Natural killer cell (primary cell): ENCODE results near the gene NUAK1. TPM values are rescaled to one million over a fixed set of nuclear protein-coding genes. Genes with fewer than 3 reads are reported as not detected.

Source experiments
- ATAC-seq, 3 donors: fragments of 150-1000 bp in 2 of 3; fragments of 200-7000 bp in 1 of 3; cut with Tn5 transposase; 1 replicate in 1 of 3; 2 replicates in 2 of 3; pipeline ENCODE4 v1.10.0; 2021; ENCODE audit warnings: mild to moderate bottlenecking in 2 of 3, moderate library complexity in 2 of 3
- DNase-seq, 2 donors: peaks; one replicate each; pipeline versions ENCODE4 v3.0.0 to v3.0.0-alpha.2; 2013 to 2021; ENCODE audit warnings: mixed read lengths in 1 of 2
- H3K27ac ChIP-seq: one replicate; pipeline ENCODE4 v1.5.1; 2013; ENCODE audit warnings: mild to moderate bottlenecking, low read length
- H3K27me3 ChIP-seq: one replicate; pipeline ENCODE4 v1.6.1; 2013; ENCODE audit warnings: low read length; ENCODE audit not compliant: control insufficient read depth, insufficient read depth
- H3K36me3 ChIP-seq: one replicate; pipeline ENCODE4 v1.6.1; 2013; ENCODE audit warnings: low read length; ENCODE audit not compliant: control insufficient read depth, insufficient read depth
- H3K4me1 ChIP-seq: one replicate; pipeline ENCODE4 v1.6.1; 2013; ENCODE audit warnings: low read length; ENCODE audit not compliant: control insufficient read depth, insufficient read depth
- H3K4me3 ChIP-seq: one replicate; pipeline ENCODE4 v1.5.1; 2013; ENCODE audit warnings: low read length
- H3K9me3 ChIP-seq: one replicate; pipeline ENCODE4 v1.6.1; 2013; ENCODE audit warnings: low read length; ENCODE audit not compliant: control insufficient read depth, insufficient read depth
- H3K27ac Mint-ChIP-seq, 2 donors: one replicate each; pipeline ENCODE4 v1.8.0; 2022; ENCODE audit warnings: mild to moderate bottlenecking in 2 of 2, mixed read lengths in 2 of 2, moderate library complexity in 1 of 2
- H3K27me3 Mint-ChIP-seq, 2 donors: one replicate each; pipeline ENCODE4 v1.8.0; 2022; ENCODE audit warnings: low read depth in 2 of 2, mixed read lengths in 2 of 2
- H3K36me3 Mint-ChIP-seq: one replicate; pipeline ENCODE4 v1.8.0; 2022; ENCODE audit warnings: mixed read lengths
- H3K4me1 Mint-ChIP-seq, 2 donors: one replicate each; pipeline ENCODE4 v1.8.0; 2022; ENCODE audit warnings: mixed read lengths in 2 of 2
- H3K4me3 Mint-ChIP-seq: one replicate; pipeline ENCODE4 v1.8.0; 2022; ENCODE audit warnings: mild to moderate bottlenecking, moderate library complexity, mixed read lengths
- H3K9me3 Mint-ChIP-seq, 2 donors: one replicate each; pipeline ENCODE4 v1.8.0; 2022; ENCODE audit warnings: mixed read lengths in 2 of 2
- CTCF ChIP-seq: fragments of 200-600 bp; IDR thresholded peaks from one replicate; pipeline ENCODE4 v1.8.0; 2022; ENCODE audit warnings: antibody characterized with exemption
- WGBS: methylation state at CpG from one replicate; pipeline ENCODE4 v1.1.7; 2013; ENCODE audit warnings: missing lambda C conversion rate; ENCODE audit not compliant: insufficient coverage; 5-methylcytosine and 5-hydroxymethylcytosine counted together
- intact Hi-C: fragments of 100-400 bp; cut with micrococcal nuclease; formaldehyde crosslinking; loops from one replicate; pipeline ENCODE4 v1.14.2; 2022
- total RNA-seq, 4 donors: library from RNA; stranded (reverse); fragments of 120-200 nt in 1 of 4; gene quantifications; one replicate each; pipeline versions ENCODE4 v1.2.3 to v1.2.4, GENCODE V29; 2013 to 2022

The NUAK1 gene
- total RNA-seq, 3 donors from 2014 or later (not counting 1 experiment from before 2014, with no cell fraction given): 1.4 to 10.9 (median 3.4) TPM

- 81% methylated on average over 3 of the region's 3 CpGs for WGBS
- Histone ChIP-seq H3K27ac (no peak overlapping the region), H3K4me3 (no peak overlapping the region), H3K4me1 (no peaks in the 10 kb centered on the region), H3K27me3 (no peaks in the 10 kb centered on the region), H3K36me3 (no peaks in the 10 kb centered on the region), H3K9me3 (no peaks in the 10 kb centered on the region)
- H3K27me3 Mint-ChIP-seq: peaks cover 6 to 8% of the 10 kb centered on the region in 2 donors
- DNase-seq: no peak
- no peak for TF ChIP-seq CTCF
- intact Hi-C loops: no loop called here
- no peaks in the 10 kb centered on the region for H3K9me3 Mint-ChIP-seq
- H3K36me3 Mint-ChIP-seq: no peaks in the 10 kb centered on the region
- no peak overlapping the region for H3K4me3 Mint-ChIP-seq
- no peak overlapping the region for H3K27ac Mint-ChIP-seq
- no peaks in the 10 kb centered on the region for H3K4me1 Mint-ChIP-seq
- ATAC-seq: no peak
Observed at GRCh38 chr12:106179086-106179485, 40.3 kb upstream of the NUAK1 start.

GRCh38 chr12:106178562-106178961, 39.8 kb upstream of the NUAK1 start:
- 94% methylated on average over 5 of the region's 6 CpGs for WGBS
- no peak for TF ChIP-seq CTCF
- H3K4me3 ChIP-seq: no peak overlapping the region
- Mint-ChIP-seq H3K27me3 (peaks cover 6 to 8% of the 10 kb centered on the region in 2 donors), H3K4me1 (no peaks in the 10 kb centered on the region), H3K27ac (no peak overlapping the region), H3K9me3 (no peaks in the 10 kb centered on the region), H3K4me3 (no peak overlapping the region), H3K36me3 (no peaks in the 10 kb centered on the region)
- no peak overlapping the region for H3K27ac ChIP-seq
- DNase-seq: no peak
- no peaks in the 10 kb centered on the region for H3K4me1 ChIP-seq
- no peaks in the 10 kb centered on the region for H3K27me3 ChIP-seq
- ATAC-seq: no peak
- H3K9me3 ChIP-seq: no peaks in the 10 kb centered on the region
- intact Hi-C loops: no loop called here
- H3K36me3 ChIP-seq: no peaks in the 10 kb centered on the region

- no peaks in the 10 kb centered on the region for H3K36me3 Mint-ChIP-seq
- WGBS: 82% methylated on average over 3 of the region's 3 CpGs
- peaks cover 10 to 19% of the 10 kb centered on the region in 2 donors for H3K27me3 Mint-ChIP-seq
- no peak for ATAC-seq
- Histone ChIP-seq H3K36me3 (no peaks in the 10 kb centered on the region), H3K4me1 (no peaks in the 10 kb centered on the region), H3K27ac (no peak overlapping the region), H3K27me3 (no peaks in the 10 kb centered on the region), H3K4me3 (no peak overlapping the region), H3K9me3 (no peaks in the 10 kb centered on the region)
- H3K4me3 Mint-ChIP-seq: no peak overlapping the region
- H3K9me3 Mint-ChIP-seq: no peaks in the 10 kb centered on the region
- no peak overlapping the region for H3K27ac Mint-ChIP-seq
- no peaks in the 10 kb centered on the region for H3K4me1 Mint-ChIP-seq
- TF ChIP-seq CTCF: no peak
- no peak for DNase-seq
- intact Hi-C loops: no loop called here
Observed at GRCh38 chr12:106176560-106176959, 37.8 kb upstream of the NUAK1 start.

- Mint-ChIP-seq H3K9me3 (no peaks in the 10 kb centered on the region), H3K4me3 (no peak overlapping the region), H3K27me3 (peaks cover 11 to 31% of the 10 kb centered on the region in 2 donors), H3K36me3 (no peaks in the 10 kb centered on the region), H3K27ac (no peak overlapping the region), H3K4me1 (no peaks in the 10 kb centered on the region)
- Histone ChIP-seq H3K36me3 (no peaks in the 10 kb centered on the region), H3K4me3 (no peak overlapping the region), H3K4me1 (no peaks in the 10 kb centered on the region), H3K27me3 (no peaks in the 10 kb centered on the region), H3K9me3 (no peaks in the 10 kb centered on the region), H3K27ac (no peak overlapping the region)
- TF ChIP-seq CTCF: no peak
- ATAC-seq: no peak
- intact Hi-C loops: no loop called here
- DNase-seq: no peak
- 91% methylated on average over 5 of the region's 5 CpGs for WGBS
Observed at GRCh38 chr12:106174876-106175275, 36.1 kb upstream of the NUAK1 start.
